HG03558 (cell line): ENCODE data around the gene ITGBL1.
"Not testable (repeated sequence)": the region's sequence is repeated elsewhere in the genome, so short reads cannot be mapped to it uniquely, and the experiment has no call there.

Source experiments
- ATAC-seq: cut with Tn5 transposase; IDR thresholded peaks from one replicate; pipeline ENCODE4 v1.9.1; 2021; ENCODE audit warnings: moderate number of reproducible peaks; ENCODE audit not compliant: unreplicated experiment; ENCODE audit errors: extremely low read depth

Gene ITGBL1

DNA sequence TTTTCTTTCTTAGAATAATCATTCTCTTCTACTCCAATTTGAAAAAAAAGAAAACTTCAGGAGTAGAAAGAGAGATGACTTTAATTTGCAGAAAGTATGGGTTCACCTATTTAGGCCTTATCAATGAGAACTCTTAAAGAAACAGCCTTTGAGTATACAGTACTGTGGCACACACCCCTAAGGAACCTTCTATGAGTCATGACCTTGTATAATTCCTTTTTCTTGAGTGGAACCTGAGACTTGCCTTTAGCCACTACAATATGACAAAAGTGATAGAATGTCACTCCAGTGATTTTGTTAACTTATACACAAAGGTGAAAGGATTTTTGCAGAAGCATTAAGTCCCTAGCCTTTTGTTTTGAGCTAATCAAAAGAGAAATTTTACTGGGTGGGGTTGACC lies 58.7 kb downstream of the ITGBL1 start:
- ATAC-seq: no peak

DNA sequence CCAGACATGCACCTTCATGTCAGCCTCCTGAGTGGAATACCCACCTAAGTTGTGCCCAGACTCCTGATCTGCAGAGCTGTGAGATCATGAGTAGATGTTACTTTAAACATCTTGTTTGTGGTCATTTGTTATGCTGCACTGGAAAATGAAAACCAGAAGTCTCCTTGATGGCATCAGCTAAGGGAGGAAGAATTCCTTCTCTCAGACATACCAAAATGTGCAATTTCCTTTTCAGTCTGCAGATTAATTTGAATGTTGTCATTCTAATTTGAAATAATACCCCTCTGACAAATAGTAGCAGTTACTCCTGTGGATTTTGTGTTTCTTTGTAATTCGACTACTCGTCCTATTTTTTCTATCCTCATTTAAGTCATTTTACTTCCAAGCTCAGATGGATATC lies 59.3 kb downstream of the ITGBL1 start:
- no peak for ATAC-seq

GRCh38 chr13:101512650-101513049 lies 60.2 kb downstream of the ITGBL1 start:
- ATAC-seq: no peak

GRCh38 chr13:101514100-101514499 lies 61.6 kb downstream of the ITGBL1 start:
- ATAC-seq: no peak

DNA sequence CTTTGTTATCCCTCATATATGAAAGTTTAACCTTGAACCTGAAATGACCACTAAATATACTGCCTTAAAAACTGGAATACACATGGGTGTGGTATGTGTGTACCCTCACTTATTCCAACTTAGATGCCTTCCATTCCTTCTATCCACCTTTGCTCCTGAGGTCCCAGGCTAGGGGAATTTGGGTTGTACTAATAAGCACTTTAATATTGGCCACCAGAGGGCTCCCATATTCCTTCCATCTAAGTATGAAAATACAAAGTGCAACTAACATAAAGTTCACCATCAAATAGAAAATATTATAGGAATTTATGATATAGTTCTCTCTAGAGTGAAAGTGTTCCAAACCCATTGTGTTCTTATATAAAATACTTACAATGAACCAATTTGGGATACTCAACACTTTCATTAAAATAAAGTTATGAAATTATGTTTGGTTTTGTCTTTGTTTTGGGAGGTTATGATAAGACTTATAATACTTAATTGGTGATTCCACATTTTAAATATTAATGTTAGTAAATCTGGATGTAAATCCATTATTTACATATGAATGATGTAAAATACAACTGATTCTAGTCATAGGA lies 62.3 kb downstream of the ITGBL1 start:
- ATAC-seq: no peak

- ATAC-seq: no peak
These were observed 63.0 kb downstream of the ITGBL1 start for GRCh38 chr13:101515504-101515903.

DNA sequence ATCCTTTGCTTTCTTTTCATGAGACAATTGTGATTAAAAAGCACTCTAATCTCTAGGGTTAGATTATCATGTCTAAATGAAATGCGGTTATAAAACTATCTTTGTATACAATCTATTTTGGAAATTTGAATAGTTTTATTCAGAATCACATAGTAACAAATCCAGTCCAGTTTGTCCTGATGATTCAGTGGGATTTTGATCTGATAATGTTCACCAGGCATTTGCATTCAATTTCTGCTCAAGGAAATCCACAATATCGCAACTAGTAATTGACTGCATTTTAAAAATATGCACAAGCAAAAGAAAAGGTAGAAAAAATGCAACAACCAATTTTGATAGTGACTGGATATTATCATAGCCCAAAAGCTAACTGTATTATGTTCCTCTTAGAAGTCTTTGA lies 63.8 kb downstream of the ITGBL1 start:
- ATAC-seq: no peak

DNA sequence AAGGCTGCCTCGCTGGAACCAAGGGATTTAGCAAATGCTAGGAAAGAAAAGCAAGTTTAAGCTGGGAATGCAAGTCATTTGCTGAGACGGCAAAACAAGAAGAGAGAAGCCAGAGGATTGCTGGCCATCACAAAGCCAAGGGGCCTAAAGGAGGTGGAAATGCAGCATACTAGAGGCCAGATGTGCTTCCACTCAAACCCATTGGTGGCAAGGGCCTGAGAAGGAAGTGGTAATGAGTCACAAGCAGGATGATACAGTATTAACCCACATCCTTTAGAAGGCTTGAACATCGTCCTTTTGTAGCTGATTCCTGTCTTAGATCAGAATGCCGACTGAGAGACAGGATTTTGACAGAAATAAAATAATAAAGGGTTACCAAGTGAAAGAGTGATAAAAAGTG lies 68.2 kb downstream of the ITGBL1 start:
- ATAC-seq: peak; percentile 65

DNA sequence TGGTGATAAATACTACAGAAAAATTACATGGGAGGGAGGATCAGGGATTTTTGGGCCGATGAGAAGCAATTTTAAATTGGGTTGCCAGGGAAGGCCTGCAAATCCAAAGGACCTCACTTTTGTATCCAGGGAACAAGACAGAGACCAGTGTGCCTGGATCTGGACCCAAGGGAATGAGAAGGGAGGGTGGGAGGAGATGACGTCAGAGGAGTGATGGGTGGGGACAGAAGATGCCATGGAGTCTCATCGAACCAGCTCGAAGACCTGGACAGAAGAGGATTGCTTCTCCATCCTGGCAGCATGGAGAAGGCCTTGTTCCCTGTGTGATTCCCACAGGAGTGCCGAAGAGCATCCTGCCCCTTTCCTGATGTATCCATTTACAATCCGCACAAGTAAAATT lies 68.9 kb downstream of the ITGBL1 start:
- no peak for ATAC-seq

- ATAC-seq: no peak
These were observed 70.1 kb downstream of the ITGBL1 start for GRCh38 chr13:101522607-101523006.

GRCh38 chr13:101523154-101524131 lies 71.0 kb downstream of the ITGBL1 start:
- ATAC-seq: no peak

GRCh38 chr13:101527130-101527529 lies 74.7 kb downstream of the ITGBL1 start:
- ATAC-seq: no peak

DNA sequence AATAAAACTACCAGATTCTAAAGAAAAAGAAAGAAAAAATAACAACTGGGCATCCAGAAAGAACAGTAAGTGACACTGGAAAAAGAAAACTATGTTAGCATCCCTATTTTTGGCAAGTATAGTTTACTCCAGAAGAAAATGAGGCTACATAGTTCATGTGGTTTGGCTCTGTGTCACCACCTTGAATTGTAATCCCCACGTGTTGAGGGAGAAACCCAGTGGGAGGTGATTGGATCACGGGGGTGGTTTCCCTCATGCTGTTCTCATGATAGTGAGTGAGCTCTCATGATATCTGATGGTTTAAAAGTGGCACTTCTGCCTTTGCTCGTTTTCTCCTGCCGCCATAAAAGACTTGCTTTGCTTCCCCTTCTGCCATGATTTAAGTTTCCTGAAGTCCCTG lies 76.9 kb downstream of the ITGBL1 start:
- ATAC-seq: no peak

DNA sequence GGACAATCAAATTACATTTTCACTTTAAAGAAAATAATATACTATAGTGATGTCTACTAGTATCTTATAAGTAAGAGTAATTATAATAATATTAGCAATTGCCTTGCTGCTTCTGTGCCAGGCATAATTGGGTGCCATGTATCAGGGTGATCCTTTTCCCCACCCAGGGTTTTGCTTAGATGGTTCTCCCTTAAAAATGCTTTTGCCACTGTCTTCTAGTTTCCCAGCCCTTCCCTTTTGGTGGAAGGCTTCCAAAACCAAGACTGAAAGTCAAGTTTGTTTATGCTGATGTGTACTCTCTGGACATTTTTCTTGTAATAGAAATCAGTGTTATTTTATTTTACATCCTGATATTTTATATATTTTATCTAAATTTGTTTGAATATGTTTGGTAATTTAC lies 77.8 kb downstream of the ITGBL1 start:
- ATAC-seq: no peak

GRCh38 chr13:101535192-101535746 lies 82.8 kb downstream of the ITGBL1 start:
- no peak for ATAC-seq

- ATAC-seq: no peak
These were observed 83.6 kb downstream of the ITGBL1 start for GRCh38 chr13:101536079-101536478.

DNA sequence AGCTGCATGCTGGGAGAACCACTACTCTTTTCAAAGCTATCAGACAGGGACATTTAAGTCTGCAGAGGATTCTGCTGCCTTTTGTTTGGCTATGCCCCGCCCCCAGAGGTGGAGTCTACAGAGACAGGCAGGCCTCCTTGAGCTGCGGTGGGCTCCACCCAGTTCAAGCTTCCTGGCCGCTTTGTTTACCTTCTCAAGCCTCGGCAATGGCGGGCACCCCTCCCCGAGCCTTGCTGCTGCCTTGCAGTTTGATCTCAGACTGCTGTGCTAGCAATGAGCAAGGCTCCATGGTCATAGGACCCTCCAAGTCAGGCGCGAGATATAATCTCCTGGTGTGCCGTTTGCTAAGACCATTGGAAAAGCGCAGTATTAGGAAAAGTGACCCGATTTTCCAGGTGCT lies 92.1 kb downstream of the ITGBL1 start:
- not testable (repeated sequence) for ATAC-seq

- no peak for ATAC-seq
These were observed 92.5 kb downstream of the ITGBL1 start for GRCh38 chr13:101544979-101545378.

- no peak for ATAC-seq
These were observed 93.0 kb downstream of the ITGBL1 start for GRCh38 chr13:101545521-101545920.

DNA sequence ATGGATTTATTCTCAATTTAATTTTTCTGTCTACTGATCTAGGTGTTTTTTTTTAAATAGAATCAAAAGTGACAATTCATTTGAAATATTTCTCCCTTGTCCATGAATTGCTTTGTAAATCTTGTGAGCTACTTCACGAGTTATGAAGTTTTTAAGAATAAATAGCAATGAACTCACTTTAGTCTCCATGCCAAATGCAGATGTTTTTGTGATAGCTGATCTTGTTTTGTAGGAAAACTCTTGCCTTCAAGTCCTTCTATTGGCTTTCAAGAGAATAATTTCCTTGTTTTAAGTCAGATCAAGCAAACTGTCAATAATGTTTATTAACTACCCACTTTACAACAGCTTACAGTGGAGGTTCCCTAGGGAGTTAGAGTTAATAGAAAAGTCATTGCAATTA lies 99.8 kb downstream of the ITGBL1 start:
- no peak for ATAC-seq

GRCh38 chr13:101552786-101553185 lies 100.3 kb downstream of the ITGBL1 start:
- no peak for ATAC-seq
